ENCODE data around the gene NUDT4. TPM values are rescaled to one million over a fixed set of nuclear protein-coding genes. Genes with fewer than 3 reads are reported as not detected.
"Not testable (repeated sequence)": the region's sequence is repeated elsewhere in the genome, so short reads cannot be mapped to it uniquely, and the experiment has no call there.

NUDT4 gene
- total RNA-seq, 3 donors from 2014 or later = 51.1 to 94.3 (median 72.4) TPM

- H3K4me3 ChIP-seq = peak overlapping the region; percentile 85 to 94 (median 89)
- no peak for DNase-seq (ENCODE audit: low spot score in 2 of 2)
- intact Hi-C loops (cut with DNase I; ENCODE audit: low total_unique reads) = no loop called here
- peaks cover 0 to 8% of the 10 kb centered on the region in 2 donors for H3K4me1 ChIP-seq
- peak in 1 of 3 donors; percentile 23 for TF ChIP-seq CTCF (IDR thresholded peaks at IDR 0.05)
- no peak for TF ChIP-seq POLR2A (IDR thresholded peaks at IDR 0.05)
- no peak for TF ChIP-seq POLR2AphosphoS5 (IDR thresholded peaks at IDR 0.05)
- no peaks in the 10 kb centered on the region for H3K9me3 ChIP-seq
- no peaks in the 10 kb centered on the region for H3K36me3 ChIP-seq
- no peaks in the 10 kb centered on the region for H3K27me3 ChIP-seq
- peak overlapping the region; percentile 96 to 97 for H3K27ac ChIP-seq
Measured at GRCh38 chr12:93380480-93381121, 2.9 kb downstream of the NUDT4 start.

- DNase-seq (ENCODE audit: low spot score in 2 of 2) = no peak
- H3K4me3 ChIP-seq = peak overlapping the region; percentile 85 to 94 (median 89)
- no peak for TF ChIP-seq POLR2A (IDR thresholded peaks at IDR 0.05)
- no peak for TF ChIP-seq CTCF (IDR thresholded peaks at IDR 0.05)
- TF ChIP-seq POLR2AphosphoS5 (IDR thresholded peaks at IDR 0.05) = no peak
- no peaks in the 10 kb centered on the region for H3K27me3 ChIP-seq
- H3K9me3 ChIP-seq = no peaks in the 10 kb centered on the region
- peak overlapping the region; percentile 48 to 96 for H3K27ac ChIP-seq
- intact Hi-C loops (cut with DNase I; ENCODE audit: low total_unique reads) = no loop called here
- H3K4me1 ChIP-seq = peaks cover 0 to under 1% of the 10 kb centered on the region in 2 donors
- H3K36me3 ChIP-seq = no peaks in the 10 kb centered on the region
Measured at GRCh38 chr12:93381161-93381975, 3.6 kb downstream of the NUDT4 start.

- DNase-seq (ENCODE audit: low spot score in 2 of 2); H3K9me3 ChIP-seq; intact Hi-C loops (cut with DNase I; ENCODE audit: low total_unique reads); H3K27me3 ChIP-seq; H3K4me1 ChIP-seq; H3K36me3 ChIP-seq: not testable (repeated sequence)
- H3K4me3 ChIP-seq = peak overlapping the region in 2 of 3 donors; percentile 85 to 94
- peak overlapping the region; percentile 48 to 96 for H3K27ac ChIP-seq
Measured at GRCh38 chr12:93381976-93382437, 4.3 kb downstream of the NUDT4 start.

- no peak overlapping the region for H3K4me3 ChIP-seq
- TF ChIP-seq CTCF (IDR thresholded peaks at IDR 0.05) = no peak
- no peak for TF ChIP-seq POLR2A (IDR thresholded peaks at IDR 0.05)
- TF ChIP-seq POLR2AphosphoS5 (IDR thresholded peaks at IDR 0.05) = no peak
- H3K4me1 ChIP-seq = peaks cover 0 to 4% of the 10 kb centered on the region in 2 donors
- no peak for DNase-seq (ENCODE audit: low spot score in 2 of 2)
- H3K27me3 ChIP-seq = no peaks in the 10 kb centered on the region
- H3K9me3 ChIP-seq = no peaks in the 10 kb centered on the region
- H3K36me3 ChIP-seq = no peaks in the 10 kb centered on the region
- H3K27ac ChIP-seq = no peak overlapping the region
- intact Hi-C loops (cut with DNase I; ENCODE audit: low total_unique reads) = no loop called here
Measured at GRCh38 chr12:93387780-93388179, 10.1 kb downstream of the NUDT4 start.

- Histone ChIP-seq H3K4me3 (no peak overlapping the region), H3K36me3 (no peaks in the 10 kb centered on the region), H3K27me3 (no peaks in the 10 kb centered on the region), H3K27ac (no peak overlapping the region), H3K9me3 (no peaks in the 10 kb centered on the region), H3K4me1 (peaks cover 0 to 4% of the 10 kb centered on the region in 2 donors)
- DNase-seq (ENCODE audit: low spot score in 2 of 2) = no peak
- TF ChIP-seq CTCF (IDR thresholded peaks at IDR 0.05) (no peak), POLR2AphosphoS5 (IDR thresholded peaks at IDR 0.05) (no peak), POLR2A (IDR thresholded peaks at IDR 0.05) (no peak)
- intact Hi-C loops (cut with DNase I; ENCODE audit: low total_unique reads) = no loop called here
Measured at GRCh38 chr12:93390031-93390430, 12.3 kb downstream of the NUDT4 start.

Measured in breast epithelium (tissue), 4 donors.